HUDEP-2 (cell line): ENCODE data around the gene CHST1.

Source experiments
- DNase-seq, 76 experiments: peaks; one replicate each; lab custom pipeline; 2025; ENCODE audit not compliant: unreplicated experiment in 76 of 76; lab: John Stamatoyannopoulos, UW

The CHST1 gene

DNA sequence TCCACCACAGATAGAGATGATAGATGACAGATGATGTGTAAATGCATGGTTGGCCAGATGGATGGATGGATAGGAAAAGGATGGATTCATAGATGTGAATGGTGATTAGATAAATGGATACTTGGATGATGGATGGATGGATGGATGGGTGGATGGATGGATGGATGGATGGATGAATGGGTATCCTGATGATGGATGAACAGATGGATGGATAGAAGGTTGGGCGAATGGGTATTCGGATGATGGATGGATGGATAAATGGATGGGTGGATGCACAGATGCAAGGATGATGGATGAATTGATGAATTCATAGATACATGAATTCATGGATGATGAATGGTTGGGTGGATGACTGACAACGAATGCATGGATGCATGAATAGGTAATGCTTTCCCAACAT, 56.1 kb downstream of the CHST1 start:
- DNase-seq = no peak

DNA sequence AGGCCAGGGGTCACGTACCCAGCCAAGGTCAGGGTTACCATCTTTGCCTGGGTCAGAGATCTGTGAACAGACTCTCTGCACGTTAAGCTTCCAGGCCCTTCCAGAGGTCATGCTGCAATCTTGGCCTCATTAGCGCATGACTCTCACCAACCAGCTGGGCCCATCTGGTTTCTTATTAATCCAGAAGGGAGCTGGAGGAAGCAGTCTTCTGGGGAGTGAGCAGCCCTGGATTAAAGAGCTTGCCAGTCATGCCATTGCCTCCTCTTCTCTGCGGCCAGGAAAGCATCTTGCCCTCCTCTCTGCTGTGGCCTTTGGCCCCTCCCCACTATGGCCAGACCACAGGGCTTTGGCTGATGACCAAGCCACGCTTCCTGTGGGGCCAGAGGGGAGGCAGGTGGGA, 57.4 kb downstream of the CHST1 start:
- no peak for DNase-seq

DNA sequence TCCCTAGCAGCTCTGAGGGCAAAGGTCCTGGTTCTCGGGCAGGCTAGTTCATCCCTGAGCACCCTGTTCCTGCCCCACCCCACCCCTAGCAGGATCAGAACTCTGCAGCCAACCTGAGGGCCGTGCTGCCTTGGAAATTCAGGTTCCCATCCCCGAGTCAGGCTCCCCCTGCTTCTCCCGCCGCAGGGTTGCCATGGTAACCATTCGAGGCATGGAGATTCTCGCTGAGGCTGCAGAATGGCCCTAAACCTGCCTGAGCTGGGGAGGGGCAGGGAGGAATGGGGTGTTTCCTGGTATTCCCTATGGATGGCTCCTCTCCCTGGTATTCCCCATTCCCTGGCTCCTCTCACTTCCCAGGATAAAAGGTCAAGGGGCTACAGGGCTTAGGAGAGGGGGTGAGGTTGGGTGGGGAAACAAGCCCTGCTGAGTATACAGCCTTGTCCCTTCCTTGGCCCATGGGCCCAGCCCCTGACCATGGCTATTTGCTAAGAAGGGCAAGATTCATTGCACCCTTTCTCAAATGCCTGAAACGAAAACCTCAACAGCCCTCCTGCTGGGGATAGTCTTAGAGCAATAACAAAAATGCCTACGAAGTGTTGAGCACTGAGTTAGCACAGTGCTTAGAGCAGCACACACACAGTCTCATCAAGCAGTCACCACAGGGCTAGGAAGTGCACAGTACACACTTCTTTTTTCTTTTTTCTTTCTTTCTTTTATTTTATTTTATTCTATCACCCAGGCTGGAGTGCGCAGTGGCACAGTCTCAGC, 58.7 kb downstream of the CHST1 start:
- no peak for DNase-seq

DNA sequence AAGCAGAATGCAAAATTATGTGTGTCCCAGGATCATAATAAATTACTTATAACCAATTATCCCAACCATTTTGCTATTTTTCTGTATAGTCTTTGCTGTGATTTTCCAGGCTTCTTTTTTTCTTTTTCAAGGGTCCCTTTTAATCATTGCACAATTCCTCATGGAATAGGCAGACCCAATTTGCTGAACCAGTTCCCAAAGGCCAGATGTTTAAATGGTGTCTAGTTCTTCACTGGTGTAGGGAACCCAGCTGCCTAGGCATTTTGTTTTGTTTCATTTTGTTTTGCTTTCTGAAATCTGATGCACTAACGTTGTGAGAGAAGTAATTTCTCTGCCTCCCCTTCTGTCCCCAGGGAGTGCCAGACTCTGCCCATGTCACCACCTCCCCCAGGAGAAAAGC, 60.4 kb downstream of the CHST1 start:
- no peak for DNase-seq

DNA sequence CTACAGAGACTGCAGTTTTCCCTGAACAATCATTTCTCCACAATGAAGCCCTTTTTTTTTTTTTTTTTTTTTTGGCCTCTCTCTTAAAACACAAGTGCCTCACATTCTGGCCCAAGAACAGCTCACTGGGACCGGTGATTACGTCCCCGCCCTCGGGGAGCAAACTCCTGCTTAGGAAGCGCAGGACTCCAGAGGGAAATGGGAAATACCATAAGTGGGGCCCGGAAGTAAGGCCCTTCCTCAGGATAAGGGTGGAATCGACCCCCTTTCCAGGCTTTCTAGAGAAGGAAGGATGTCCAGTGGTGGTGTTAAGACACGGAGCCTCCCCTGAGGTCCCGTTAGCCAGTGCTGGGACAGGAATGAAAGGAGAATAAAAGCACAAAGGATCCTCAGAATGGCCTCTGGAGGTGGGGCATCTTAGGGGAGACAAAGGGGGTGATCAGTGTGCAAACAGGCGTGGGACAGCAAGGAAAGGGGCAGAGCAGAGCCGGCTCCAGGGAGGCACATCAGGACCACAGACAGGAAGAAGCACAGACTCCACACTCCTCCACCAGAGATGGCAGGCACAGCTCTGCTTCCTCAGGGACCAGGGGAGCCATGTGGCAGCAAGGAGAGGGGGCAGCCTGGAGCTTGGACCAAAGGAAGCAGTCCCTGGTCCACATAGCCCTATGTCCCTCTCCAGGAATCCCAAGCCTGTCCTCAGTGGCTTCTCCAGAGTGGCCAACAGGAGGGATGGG, 61.3 kb downstream of the CHST1 start:
- no peak for DNase-seq

DNA sequence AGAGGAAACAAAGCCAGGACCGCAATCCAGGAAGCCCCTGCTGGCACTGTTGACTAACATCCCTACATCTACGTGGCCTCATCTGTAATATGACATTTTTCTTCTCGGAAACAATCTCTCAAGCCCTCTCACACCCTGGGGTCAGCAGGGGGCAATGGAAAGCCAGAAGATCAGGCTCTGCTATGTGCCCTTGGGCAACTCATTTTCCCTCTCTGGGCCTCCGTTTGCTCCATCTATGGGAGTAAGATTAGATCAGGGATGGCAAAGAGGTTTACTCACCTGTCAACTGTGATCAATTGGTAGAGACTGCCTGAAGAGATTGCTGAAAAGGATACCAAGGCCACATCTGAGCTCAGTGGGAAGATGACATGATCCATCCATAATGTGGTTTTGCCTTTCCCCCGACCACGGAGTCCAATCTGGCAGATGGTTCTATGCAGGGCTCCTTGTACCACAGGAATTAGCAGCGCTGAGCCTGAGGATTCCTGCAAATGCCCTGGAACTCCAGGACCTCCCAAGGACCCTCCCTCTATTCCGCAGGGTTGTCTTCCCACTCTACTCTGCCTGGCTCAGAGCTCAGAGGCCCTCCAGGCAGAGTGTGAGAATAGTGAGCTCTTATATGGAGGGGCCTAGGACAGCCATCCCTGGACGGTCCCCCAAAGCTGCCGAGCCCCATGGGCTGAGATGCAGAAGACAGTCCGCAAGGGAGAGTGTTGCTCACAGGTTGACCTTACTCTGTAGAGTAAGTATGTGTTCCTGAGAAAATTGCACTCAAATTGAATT, 66.1 kb downstream of the CHST1 start:
- no peak for DNase-seq
